ENCODE measurements around the gene USP32. TPM values are rescaled to one million over a fixed set of nuclear protein-coding genes. Genes with fewer than 3 reads are reported as not detected.

USP32 gene
- total RNA-seq, 1 experiment from 2014 or later = 24.7 TPM

DNA sequence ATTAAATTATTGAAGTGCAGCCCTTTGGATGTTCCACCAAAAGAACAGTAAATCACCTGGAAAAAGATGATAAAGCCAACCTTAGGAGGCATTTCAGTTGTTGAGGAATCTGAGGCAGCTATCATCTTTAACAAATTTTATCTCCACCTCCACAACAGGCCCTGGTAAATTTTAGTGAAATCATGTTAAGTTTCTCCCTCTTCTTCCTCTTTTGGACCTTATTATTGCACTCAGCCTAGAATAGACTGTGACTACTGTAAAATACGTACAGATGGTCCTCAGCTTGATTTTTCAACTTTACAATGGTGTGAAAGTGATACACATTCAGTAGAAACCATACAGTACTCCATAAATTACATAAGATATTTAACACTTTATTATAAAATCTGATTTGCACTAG is 90.3 kb downstream of the USP32 start:
- H3K36me3 ChIP-seq = no peaks in the 10 kb centered on the region; the same call in 1 of the 2 replicates
- no peak overlapping the region for H3K4me3 ChIP-seq
- H3K27me3 ChIP-seq = no peaks in the 10 kb centered on the region
- no peak for DNase-seq
- H3K9me3 ChIP-seq = no peaks in the 10 kb centered on the region

DNA sequence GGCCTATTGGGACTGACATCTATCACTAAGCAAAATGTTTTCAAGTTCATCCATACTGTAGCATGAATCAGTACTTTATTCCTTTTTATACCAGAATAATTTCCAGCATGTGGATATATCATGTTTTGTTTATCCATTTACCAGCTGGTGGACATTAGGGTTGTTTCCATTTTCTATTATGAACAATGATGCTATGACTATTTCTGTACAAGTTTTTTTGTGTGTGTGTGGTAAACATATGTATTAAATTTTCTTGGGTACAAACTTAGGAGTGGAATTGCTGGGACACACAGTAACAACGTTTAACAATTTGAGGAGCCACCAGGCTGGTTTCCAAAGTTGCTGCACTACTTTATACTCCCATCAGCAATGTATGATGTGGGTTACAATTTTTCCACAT is 91.0 kb downstream of the USP32 start:
- Histone ChIP-seq H3K27me3 (no peaks in the 10 kb centered on the region), H3K4me3 (no peak overlapping the region), H3K36me3 (no peaks in the 10 kb centered on the region; the same call in 1 of the 2 replicates), H3K9me3 (no peaks in the 10 kb centered on the region)
- DNase-seq = no peak

DNA sequence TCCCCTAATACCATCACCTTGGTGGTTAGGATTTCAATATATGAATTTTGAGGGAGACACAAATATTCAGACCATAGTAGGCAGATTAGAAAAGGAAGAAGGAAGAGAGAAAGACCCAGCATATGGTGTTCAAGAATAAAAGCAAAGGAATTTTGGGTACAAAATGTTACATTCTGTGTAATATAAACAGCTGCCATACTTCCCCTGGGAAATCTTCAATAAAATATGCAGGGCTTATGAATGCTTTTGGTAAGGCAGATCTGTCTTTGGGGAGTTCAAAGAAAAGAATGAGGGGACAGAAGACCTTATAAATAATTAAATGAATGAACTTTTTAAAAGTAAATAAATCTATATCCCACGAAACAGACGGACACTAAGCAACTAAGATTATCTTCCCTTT is 91.9 kb downstream of the USP32 start:
- H3K27me3 ChIP-seq = no peaks in the 10 kb centered on the region

DNA sequence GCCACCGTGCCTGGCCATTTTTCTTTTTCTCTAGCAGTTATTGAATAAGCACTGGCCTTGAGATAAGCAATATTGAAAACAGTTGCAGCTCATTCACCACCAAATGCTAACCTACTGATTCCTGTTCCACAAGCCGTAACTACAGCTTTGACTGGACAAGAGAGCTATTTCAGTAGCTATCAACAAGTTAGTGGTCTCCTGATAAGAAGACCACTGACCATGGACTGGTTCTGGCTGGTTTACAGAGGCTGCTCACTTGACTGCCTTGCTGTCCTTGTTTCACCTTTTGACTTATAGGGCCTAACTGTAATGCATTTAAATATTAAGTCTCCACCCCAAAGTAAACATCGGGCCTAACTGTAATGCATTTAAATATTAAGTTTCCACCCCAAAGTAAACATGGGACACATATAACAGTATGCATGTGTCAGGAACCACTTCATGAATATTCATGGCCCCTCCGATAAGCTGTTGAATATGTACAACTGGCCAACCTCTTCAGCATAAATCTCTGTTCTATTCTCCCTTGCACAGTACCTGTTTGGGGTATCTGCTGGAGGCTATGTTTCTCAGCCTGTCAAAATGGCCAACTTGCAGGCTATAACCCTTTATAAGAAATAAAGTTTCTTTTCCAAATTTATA is 94.1 kb downstream of the USP32 start:
- no peaks in the 10 kb centered on the region for H3K27me3 ChIP-seq

More for the DNA sequence above, 91.9 kb downstream of the USP32 start:
- Histone ChIP-seq H3K36me3 (no peaks in the 10 kb centered on the region; the same call in 1 of the 2 replicates), H3K4me3 (no peak overlapping the region), H3K9me3 (no peaks in the 10 kb centered on the region)
- DNase-seq = no peak

DNA sequence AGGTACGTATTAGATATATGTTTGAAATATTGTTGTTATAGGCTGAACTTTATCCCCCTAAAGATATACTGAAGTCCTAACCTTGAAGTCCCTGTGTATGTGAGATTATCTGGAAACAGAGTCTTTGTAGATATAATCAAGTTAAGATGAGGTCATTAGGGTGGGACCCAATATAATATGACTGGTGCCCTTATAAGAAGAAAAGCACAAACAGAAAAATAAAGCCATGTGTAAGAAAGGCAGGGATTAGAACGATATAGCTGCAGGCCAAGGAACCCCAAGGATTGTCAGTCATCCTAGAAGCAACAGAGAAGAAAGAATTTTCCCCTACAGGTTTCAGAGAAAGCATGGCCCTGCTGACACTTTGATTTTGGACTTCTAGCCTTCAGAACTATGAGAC is 95.8 kb downstream of the USP32 start:
- DNase-seq = no peak
- Histone ChIP-seq H3K27me3 (no peaks in the 10 kb centered on the region), H3K9me3 (no peaks in the 10 kb centered on the region), H3K4me3 (no peak overlapping the region), H3K36me3 (no peaks in the 10 kb centered on the region; the same call in 1 of the 2 replicates)

More for the DNA sequence above, 94.1 kb downstream of the USP32 start:
- Histone ChIP-seq H3K9me3 (no peaks in the 10 kb centered on the region), H3K4me3 (no peak overlapping the region), H3K36me3 (no peaks in the 10 kb centered on the region; the same call in none of the 2 replicates)
- no peak for DNase-seq

DNA sequence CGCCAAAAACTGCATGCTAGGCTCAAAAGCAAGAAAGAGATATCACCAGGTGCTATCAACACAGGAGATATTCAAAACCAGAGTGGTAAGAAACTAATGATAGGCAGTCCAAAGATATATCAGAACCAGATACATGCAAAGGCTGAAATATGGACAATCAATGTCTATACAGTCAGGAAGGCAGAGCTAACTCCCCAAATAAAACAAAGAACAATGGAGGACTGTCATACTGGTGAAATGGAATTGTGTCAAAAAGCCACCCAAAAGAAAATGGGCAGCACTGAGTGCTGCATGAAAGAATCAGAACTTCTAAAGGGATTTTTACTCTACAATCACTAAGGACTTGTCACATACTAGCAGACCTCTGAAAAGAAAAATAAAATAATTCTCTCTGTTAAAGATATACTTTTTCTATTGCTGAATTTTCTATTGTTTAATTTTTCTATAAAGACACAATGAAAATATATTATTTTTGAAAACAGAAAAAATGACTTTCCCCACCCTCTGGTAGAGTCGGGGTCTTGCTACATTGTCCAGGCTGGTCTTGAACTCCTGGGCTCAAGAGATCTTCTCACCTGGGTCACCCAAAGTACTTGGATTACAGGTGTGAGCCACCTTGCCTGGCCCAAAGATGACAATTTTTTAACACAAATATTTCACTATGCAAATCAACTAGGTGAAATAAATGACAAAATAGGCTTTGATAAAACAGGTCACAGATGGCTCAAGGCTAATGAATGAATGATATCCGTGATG is 98.2 kb downstream of the USP32 start:
- Histone ChIP-seq H3K9me3 (no peaks in the 10 kb centered on the region), H3K36me3 (no peaks in the 10 kb centered on the region; the same call in 1 of the 2 replicates)
- DNase-seq = no peak

DNA sequence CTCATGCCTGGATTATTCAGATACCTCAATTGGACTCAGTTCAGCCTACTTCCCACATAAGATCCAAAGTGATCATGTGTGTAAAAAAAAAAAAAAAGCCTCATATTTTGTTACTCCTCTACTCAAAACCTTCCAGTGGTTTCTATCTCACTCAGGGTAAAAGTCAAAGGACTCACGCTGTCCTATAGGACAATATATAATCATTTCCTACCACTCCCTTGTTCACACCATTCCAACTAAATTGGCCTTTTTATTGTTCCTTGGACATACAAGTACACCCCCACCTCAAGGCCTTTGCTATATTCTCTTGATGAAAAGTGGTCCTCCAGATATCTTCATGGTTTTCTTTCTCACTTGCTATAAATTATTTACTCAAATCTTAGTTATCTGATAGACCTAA is 99.2 kb downstream of the USP32 start:
- Histone ChIP-seq H3K9me3 (no peaks in the 10 kb centered on the region), H3K27me3 (no peaks in the 10 kb centered on the region), H3K36me3 (no peaks in the 10 kb centered on the region; the same call in 1 of the 2 replicates), H3K4me3 (no peak overlapping the region)
- DNase-seq = no peak

More for the DNA sequence above, 98.2 kb downstream of the USP32 start:
- no peak overlapping the region for H3K4me3 ChIP-seq
- no peaks in the 10 kb centered on the region for H3K27me3 ChIP-seq

DNA sequence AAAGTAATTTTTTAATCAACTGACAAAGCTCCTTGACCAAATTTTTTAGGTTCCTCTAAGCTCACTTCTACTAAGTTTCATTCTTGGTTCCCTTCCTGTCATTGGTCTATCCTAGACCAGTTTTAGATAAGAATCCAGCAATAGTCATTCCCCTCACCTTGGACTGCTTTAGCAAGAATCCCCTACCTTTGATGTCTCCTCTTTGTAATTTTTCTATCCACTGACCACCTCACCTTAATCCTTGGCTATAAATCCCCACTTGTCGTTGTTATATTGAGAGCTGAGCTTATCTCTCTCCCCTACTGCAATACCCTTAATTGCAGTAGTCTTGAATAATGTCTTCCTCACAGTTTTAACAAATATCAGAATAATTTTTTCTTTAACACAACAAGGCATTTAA is 107.2 kb downstream of the USP32 start:
- no peaks in the 10 kb centered on the region; the same call in 1 of the 2 replicates for H3K36me3 ChIP-seq
- no peaks in the 10 kb centered on the region for H3K9me3 ChIP-seq
- no peaks in the 10 kb centered on the region for H3K27me3 ChIP-seq
- H3K4me3 ChIP-seq = no peak overlapping the region
- DNase-seq = no peak

DNA sequence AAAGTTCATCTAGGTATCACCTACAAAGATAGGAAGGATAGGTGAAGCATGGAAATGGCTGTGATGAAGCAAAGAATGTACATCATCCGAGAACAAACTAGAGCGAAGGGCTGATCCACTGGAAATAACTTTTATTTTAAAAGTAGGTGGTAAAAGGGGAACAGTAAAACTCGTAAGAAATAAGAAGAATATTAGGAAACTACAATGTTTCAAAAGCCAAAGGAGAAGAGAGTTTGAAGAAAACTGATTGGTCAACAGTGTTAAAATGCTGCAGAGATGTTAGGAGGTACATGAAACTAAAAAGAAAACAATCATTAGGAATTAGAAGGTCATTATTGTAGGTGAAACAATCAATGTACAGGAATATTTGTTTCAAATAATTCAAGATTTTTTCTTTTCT is 108.1 kb downstream of the USP32 start:
- DNase-seq = no peak
- Histone ChIP-seq H3K27me3 (no peaks in the 10 kb centered on the region), H3K36me3 (no peaks in the 10 kb centered on the region; the same call in 1 of the 2 replicates), H3K9me3 (no peaks in the 10 kb centered on the region), H3K4me3 (no peak overlapping the region)

DNA sequence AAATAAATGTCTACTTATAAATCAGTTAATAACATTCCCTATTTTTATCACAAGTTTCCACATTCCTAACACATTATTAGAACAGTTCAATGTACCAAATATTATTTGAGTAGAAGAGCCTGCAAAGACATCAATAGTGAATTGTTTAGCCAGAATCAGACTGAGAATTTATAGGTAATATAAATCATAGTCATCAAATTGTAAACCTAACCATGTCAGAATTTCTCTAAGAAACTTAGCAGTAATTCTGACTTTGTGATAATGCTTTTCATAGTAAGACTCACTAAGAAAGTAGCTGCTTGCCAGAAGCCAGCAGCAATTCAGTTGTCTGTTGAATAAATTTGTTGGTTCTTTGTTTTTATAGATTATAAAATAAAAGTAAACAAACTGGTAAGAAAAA is 111.3 kb downstream of the USP32 start:
- DNase-seq = no peak
- no peaks in the 10 kb centered on the region for H3K9me3 ChIP-seq

DNA sequence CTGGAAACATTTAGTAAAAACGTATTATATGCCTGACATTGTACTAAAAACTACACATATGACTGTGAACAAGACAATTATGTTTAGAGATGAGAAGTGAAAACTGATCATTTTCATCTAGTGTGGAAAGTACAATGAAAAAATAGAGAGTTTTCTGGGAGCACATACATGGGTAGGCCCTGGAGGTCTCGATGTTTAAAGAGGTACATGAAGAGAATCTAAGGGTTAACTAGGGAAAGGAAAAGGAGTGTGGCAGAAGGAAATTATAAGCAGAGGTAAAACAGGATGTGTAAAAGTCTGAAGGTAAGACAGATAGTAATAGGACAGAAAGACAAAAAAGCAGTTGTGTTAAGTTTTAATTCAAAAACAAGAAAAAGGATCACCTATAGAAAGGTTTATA is 113.7 kb downstream of the USP32 start:
- Histone ChIP-seq H3K27me3 (no peaks in the 10 kb centered on the region), H3K4me3 (no peak overlapping the region), H3K9me3 (no peaks in the 10 kb centered on the region), H3K36me3 (no peaks in the 10 kb centered on the region)
- no peak for DNase-seq

More for the DNA sequence above, 111.3 kb downstream of the USP32 start:
- Histone ChIP-seq H3K4me3 (no peak overlapping the region), H3K36me3 (no peaks in the 10 kb centered on the region; the same call in 1 of the 2 replicates), H3K27me3 (no peaks in the 10 kb centered on the region)

DNA sequence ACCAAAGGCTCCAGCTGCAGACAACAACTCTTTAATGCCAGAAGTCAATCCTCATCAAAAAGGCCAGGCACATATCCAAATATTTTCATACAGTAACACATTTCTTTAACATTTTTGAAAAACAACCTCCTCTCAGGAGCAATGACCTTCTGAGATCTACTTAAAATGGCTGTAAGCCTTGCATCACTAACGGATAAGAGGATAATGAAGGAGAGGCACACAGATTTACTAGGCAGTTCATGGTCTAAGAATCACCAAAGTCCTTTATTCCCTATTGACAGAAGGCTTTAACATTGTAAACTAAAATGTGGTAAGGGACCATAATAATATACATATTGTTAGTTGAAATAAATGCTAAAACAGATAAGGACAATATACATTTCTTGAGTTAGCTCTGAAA is 114.7 kb downstream of the USP32 start:
- H3K4me3 ChIP-seq = no peak overlapping the region
- H3K36me3 ChIP-seq = no peaks in the 10 kb centered on the region
- DNase-seq = no peak
- no peaks in the 10 kb centered on the region for H3K27me3 ChIP-seq
- H3K9me3 ChIP-seq = no peaks in the 10 kb centered on the region

DNA sequence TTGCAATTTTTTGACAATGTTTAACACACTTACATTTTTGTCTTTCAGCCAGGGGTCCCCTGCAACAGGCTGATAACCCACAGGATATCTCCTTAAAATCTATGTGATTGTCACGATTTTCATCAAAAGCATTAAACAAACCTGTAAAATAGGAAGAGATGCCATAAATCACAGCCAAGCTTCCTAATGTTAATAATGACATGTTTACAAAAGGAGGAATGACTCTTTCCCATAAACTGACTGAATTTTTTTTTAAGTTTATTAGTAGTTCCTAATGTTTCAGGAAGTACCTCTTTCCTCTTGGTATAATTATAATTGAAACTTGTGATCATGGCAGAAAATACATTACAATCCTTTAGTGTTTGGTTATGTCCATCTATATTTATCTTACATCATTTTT is 122.5 kb downstream of the USP32 start:
- H3K4me3 ChIP-seq = no peak overlapping the region
- peaks cover 8% of the 10 kb centered on the region; the same call in 1 of the 2 replicates for H3K36me3 ChIP-seq
- H3K9me3 ChIP-seq = no peaks in the 10 kb centered on the region
- no peaks in the 10 kb centered on the region for H3K27me3 ChIP-seq
- no peak for DNase-seq

DNA sequence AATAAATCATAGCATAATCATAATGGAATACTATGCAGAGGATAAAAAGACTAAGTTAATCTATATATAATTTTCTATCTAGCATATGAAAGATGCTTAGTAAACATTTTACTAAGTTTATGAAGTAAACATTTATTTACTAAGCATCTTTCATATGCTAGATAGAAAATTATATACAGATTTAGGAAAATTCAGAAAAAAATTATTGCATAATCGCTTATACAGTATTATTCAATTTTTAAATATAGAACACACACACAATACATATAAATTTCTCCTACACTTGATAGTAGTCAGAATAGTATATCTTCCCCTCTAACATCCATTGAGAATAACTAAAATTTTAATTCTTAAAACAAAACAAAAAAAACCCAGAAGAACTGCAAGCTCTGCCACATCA is 131.4 kb downstream of the USP32 start:
- DNase-seq = no peak
- Histone ChIP-seq H3K4me3 (no peak overlapping the region), H3K9me3 (no peaks in the 10 kb centered on the region), H3K27me3 (no peaks in the 10 kb centered on the region), H3K36me3 (peaks cover 15% of the 10 kb centered on the region; the same call in 1 of the 2 replicates)

DNA sequence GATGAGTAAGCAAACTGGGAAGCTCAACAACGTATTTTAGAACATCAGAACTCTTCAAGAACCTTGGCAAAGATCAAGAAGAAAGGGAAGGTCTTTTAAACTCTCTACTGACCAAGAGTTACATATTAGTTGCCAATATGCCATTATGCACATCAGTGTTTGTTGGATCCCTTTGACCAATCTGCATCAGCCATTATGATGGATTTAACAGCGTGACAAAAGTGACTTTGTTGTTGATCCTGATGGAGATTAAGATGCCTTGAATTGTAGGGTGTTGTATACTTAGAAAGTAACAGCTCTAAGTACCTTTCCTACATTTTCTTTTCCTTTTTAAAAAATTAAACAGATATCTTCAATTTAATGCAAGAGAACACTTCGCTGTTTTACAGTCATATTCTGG is 133.6 kb downstream of the USP32 start:
- H3K4me3 ChIP-seq = no peak overlapping the region
- no peaks in the 10 kb centered on the region for H3K27me3 ChIP-seq
- no peak for DNase-seq
- peaks cover 11% of the 10 kb centered on the region; the same call in 1 of the 2 replicates for H3K36me3 ChIP-seq
- no peaks in the 10 kb centered on the region for H3K9me3 ChIP-seq

DNA sequence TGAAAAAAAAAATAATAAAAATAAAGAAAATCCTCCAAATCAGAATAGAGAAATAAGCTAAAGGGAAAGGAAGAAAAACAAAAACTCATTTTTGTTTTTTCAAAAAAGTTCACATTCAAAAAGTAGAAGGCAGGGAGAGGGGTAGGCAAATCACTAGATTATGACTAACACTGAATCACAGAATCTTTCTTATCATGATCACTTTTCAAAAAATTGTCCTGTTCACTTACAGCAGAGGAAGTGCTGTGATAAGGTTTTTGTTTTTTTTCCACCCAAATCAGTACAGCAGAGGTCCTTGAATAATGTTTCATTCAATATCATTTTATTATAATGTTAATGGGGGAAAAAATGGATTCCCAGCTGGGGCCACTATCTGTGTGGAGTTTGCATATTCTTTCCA is 135.8 kb downstream of the USP32 start:
- Histone ChIP-seq H3K27me3 (no peaks in the 10 kb centered on the region), H3K4me3 (no peak overlapping the region), H3K36me3 (peaks cover 16% of the 10 kb centered on the region; the same call in 1 of the 2 replicates), H3K9me3 (no peaks in the 10 kb centered on the region)
- no peak for DNase-seq

DNA sequence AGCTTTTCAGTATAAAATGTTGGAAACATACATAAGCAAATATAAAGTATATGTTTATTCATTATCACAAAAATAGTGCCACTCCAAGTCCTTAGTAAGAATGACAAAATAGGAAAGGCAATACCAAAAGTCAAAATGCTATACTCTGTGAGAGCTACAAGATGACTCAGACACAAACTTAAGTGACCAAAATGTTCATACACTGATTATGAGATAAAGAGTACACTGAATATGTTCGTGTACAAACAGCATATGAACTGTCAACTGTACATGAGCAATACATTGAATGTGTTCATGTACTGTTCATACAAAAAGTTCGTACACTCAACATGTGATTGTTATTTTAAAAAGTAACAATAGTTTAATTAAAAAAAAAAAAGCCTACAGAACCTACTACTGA is 138.9 kb downstream of the USP32 start:
- Histone ChIP-seq H3K36me3 (peaks cover 18% of the 10 kb centered on the region), H3K27me3 (no peaks in the 10 kb centered on the region), H3K4me3 (no peak overlapping the region), H3K9me3 (peaks cover 4% of the 10 kb centered on the region; the same call in 1 of the 2 replicates)
- DNase-seq = no peak

Measured in MG63 (cell line).